Inflammatory macrophage treated with lipopolysaccharide for 4 hours (primary cell): Measurements from ENCODE around the gene GK.
A peak's percentile ranks its signal among the peaks of the same experiment; 100 is the strongest.

ENCODE experiments used
- DNase-seq: peaks from one replicate; pipeline ENCODE4 v3.0.0-alpha.2; 2020

GK gene

DNA sequence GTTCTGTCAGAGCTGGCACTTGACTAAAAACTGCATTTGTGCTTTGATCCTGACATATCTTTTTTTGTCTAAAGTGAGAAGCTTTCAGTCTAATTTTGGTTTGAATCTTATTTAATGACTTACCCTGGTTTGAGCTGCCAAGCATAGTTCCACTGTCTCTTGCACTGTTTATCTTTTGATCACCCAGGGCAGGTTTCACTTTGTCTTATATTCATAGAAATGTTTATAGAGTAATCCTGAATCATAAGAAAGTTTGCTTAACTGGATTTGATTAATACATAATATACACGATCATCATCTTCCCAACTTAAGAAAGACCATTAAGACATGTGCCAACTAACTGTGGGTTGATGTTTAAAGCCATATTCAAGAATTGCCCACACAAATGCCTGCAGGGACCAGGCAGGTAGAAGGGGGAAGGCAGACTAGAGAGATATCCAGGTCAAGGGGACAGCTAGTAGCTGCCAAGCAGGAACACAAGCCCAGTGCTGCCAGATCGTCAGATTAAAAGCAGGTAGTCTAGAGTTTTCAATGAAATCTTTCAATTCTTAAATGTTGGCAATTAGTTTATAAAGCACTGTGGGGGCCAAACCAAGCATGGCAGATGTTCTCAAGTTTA is 1.9 kb downstream of the GK start:
- DNase-seq, result peak; percentile 38

DNA sequence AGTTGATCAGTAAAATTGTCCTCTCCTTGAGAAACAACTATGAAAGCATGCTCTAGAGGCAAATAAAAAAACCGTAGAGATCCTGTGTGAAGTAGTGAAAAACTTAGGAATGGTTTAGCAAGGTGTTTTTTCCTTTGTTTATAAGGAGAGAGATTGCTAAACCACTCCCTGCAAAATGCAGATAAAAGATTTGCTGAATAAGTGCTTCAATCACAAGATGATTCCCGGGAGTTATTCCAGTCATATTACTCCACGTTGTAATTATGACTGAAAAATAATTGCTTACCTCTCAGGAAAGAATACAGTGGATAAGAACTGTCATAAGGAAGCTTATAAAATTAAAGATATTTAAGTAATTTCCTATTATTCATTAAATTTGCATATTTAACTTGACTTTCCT is 2.8 kb downstream of the GK start:
- no peak for DNase-seq

DNA sequence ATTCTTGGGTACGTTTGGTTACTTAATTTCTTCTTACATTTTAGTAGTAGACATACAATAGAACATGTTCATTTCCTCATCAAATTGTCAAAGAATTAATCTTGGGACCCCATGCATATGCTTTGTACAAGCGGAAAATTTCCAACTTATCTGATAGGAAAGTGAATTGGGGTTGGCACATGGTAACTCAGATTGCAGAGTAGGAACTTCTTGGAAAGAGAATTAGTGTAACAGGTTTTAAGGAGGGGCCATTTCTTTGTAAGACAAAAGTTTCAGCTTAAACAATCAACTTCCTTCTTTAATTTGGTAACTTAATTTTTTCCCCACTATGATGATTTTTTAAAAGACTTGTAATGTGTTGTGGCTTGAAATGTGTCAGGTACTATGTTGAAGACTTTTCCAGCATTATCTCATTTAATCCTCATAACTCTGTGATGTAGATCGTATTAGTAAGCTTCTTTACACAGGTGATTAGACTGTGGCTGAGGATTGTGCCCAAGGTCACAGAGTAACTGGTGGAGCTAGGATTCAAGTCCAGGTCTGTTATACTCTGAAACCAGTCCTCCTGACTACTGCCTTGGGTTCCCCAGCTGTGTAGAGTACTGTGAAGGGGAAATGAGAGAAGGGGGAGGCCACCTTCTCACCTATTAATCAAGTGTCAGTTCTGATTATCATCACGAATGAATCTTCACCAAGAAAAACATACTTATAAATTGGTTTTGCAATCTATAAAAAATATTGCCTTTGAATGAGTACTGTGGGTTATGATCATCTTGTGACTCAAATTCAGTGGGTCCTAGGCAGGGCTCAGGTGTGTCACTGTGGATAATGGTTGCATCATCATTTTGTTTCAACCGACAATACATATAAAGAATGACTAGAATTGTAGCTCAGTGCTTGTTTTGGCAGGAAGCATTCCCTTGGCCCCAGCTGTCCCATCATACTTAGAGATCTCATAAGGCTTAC is 4.3 kb downstream of the GK start:
- peak; percentile 54 for DNase-seq

DNA sequence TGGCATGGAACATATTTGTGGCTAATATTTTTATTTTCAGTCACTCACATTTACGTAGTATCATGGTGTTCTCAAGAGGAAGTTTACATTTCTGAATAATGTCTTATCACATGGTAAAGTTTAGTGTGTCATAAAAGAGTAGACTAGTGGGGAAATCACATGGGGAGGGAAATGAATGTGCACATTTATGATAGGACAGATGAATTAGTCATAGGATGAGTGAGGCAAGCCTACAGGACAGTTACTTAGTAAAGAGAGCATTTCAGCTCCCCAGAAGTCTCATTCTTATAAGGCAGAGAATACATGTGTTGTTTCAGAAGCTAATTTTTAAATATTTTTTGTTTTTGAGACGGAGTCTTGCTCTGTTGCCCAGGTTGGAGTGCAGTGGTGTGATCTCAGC is 6.2 kb downstream of the GK start:
- DNase-seq, result peak; percentile 90

DNA sequence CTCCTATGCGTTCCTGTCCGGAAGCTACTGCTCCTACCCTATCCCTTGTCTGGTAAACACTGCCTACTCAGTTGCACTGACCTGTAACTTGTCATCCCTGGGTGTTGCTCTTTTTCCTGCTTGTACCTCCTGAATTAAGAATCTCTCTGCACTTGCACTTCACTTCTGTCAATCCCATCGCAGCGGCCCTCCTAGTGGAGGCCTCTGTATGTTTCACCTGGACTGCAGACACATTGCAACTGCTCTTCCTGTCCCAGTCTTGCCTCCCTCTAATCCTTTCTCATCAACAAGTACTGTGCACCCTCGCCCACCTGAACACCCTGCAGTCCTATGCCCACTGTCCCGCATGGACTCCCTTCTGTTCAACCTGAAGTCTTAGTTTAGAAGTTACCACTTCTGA is 8.0 kb downstream of the GK start:
- no peak for DNase-seq

DNA sequence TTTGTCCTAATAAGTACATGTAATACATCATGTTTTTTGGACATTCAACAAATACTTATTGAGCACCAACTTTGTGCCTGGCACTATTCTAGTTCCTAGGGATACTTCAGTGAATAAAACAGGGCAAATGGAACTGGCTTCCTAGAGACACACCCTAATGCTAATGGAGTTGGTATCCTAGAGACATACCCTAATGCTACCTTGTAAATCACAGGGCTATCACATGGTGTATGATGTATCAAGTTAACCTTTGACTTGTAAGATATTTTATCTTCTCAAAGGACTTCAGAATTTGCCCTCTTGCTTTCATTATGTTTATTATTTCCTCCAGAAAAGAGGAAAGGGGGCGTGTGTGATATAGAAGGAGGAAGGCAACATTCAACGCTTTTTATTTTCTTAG is 10.1 kb downstream of the GK start:
- no peak for DNase-seq

DNA sequence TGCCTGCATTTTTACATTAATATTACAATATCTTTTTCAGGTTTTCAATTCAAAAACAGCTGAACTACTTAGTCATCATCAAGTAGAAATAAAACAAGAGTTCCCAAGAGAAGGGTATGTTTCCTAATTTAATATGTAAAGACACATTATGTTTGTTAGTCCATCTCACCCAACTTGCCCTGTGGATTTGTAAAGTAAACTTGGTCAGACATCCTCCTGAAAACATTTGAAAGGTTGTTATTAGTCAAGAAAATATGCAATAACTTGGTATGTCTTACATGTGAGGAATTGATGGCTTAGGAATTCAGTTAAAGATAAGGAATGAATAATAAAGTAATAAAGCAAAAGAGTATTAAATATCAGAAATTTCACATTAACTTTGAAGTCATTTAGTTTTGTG is 12.2 kb downstream of the GK start:
- DNase-seq, result no peak

DNA sequence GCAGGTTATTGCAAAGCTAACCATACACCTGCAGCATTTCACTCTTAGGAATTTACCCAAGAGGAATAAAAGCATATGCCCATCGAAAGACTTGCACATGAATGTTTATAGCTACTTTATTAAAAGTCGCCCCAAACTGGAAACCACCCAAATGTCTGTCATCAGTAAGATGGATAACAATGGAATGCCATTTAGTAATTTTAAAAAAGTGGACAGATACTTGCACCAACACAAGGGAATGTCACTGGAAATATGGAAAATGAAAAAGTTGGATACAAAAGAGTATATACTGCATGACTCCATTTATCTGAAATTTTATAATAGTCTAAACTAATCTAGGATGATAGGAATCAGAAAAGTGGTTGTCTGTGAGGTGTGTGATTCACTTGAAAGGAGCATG is 12.9 kb downstream of the GK start:
- no peak for DNase-seq

DNA sequence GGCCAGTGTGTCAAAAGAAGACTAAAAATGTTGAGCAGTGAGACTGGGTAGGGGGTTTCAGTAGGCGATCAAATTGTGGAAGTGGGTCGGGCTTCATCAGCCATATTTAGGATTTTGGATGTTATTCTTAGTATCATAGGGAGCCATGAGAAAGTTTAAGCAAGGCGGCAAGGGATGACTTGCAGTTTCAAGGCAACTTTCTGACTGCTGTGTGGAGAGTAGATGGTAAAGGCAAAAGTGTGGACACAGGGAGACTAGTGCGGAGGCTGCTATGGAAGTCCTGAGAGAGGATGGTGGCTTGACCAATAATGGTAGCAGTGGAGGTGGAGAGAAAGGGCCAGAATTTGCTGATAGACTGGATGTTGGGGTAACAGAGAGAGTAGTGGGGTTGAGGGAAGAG is 15.4 kb downstream of the GK start:
- no peak for DNase-seq

DNA sequence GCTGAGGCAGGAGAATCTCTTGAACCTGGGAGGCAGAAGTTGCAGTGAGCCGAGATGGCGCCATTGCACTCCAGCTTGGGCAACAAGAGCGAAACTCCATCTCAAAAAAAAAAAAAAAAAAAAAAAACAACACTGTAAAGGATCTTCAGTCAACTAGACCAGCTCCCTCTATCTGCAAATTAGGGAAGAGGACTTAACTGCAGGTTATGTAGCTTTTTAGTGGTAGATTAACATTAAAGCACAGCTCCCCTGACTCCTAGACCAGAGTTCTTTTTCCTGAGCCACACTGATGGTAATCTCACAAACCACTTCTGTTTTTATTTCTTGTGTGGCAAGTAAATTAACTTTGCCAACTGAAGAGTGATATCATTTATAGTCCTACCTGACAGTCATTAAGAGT is 18.0 kb downstream of the GK start:
- DNase-seq, result peak; percentile 42

DNA sequence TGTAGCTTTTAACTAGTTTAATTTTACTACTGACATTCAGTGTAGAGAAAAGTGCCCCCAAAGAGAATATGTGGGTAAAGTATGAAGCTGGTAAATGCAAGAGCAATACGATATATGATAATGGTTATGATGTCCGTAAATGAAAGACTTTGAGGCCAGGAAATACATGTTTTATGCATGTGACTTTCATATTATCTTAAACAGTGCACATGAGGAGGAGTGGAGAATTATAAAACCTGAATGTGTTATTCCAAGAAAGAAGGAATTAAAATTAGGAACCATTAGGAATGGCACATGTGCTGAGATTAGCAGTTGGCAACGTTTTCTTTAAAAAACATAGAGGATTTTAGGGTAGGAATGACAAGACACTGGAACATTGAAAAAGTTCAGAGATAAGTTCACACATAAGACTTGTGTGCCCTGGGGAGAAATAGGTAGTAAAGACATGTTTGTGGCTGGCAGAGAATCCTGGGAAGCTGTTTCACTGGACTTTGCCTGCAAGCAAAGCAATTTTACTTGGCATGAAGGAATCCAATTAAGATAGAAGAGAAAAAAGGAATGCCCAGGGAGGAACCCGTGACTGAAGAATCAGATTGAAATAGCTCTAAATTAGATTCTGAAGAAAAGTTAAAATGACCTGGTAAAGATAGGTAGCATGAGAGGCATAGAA is 20.0 kb downstream of the GK start:
- DNase-seq, result no peak

DNA sequence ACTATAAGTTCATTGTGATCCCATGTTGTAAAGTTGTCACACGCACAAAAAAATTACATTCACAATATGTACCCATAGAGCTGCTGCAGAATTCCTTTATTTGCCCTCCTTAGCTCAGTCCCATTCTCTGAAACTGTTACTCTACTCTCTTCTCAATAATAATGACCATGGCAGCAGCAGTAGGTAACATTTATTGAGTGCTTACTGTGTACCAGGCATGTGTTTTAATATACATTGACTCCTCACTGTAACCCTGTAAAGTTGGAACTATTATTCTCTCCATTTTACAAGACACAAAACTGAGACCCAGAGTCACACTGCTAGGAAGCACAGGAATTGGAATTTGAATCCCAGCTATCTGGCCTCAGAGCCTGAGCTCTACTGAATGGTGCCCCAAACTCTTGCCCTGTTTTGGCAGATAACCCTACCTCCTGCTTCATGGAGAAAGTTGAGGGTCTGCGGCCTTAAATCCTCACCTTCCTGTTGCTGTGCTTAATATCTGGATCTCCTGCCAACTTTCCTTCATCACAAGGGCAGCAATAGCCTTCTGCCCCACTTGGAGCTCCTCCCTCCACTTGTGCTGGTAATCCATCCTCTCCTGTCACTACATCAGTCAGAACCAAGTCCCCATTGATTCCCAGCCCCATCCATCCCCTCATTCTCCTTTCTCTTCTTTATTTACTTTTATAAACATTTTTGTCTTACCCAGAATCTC is 20.8 kb downstream of the GK start:
- no peak for DNase-seq

DNA sequence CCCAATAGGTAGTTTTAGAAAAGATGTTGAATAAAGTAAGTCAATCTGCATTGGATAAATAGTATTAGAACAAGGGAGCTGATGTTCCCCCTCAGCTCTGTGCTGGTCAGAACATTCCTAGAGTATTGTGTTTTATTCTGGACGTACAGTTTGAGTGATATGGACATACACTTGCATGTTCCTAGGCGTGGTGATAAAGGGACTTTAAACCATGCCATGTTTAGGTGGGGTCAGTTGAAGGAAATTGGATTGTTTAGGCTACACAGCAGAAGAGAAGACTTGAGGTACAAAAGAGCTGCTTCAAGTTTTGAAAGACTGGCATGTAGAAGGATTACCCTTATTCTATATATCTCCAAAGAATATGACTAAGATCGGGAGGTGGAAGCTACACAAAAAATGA is 21.6 kb downstream of the GK start:
- no peak for DNase-seq

DNA sequence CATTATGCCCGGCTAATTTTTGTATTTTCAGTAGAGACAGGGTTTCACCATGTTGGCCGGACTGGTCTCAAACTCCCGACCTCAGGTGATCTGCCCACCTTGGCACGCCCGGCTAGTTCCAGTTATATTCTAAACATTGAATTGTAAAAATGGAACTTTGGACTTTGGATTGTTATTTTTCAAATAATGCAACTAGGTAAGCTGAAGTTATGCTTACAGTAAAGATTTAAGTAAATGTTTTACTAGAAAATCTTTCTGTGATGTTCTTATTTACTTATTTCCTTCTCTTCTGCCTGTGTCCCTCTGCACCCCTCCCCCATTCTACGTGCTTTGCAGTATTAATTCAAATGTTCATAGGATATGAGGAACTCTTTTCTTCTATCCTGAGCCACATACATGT is 26.1 kb downstream of the GK start:
- no peak for DNase-seq

DNA sequence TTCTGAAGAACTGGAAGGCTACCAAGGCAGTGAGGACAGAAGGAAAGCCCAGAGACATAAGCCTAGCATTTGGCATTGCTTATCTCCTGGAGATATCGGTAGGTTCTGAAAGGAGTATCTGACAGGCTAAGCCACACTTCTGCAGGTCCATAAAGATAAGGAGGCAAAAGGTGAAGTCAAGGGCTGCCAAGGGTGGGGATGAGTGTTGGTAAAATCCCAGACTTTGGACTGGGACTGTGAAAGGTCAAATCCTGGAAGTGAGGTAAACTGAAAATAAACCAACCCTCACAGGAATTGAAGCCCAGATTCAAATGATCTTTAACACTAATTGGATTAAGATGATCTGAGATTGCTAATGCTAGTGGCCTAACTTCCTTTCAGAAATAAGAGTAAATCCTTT is 27.4 kb downstream of the GK start:
- DNase-seq, result no peak

DNA sequence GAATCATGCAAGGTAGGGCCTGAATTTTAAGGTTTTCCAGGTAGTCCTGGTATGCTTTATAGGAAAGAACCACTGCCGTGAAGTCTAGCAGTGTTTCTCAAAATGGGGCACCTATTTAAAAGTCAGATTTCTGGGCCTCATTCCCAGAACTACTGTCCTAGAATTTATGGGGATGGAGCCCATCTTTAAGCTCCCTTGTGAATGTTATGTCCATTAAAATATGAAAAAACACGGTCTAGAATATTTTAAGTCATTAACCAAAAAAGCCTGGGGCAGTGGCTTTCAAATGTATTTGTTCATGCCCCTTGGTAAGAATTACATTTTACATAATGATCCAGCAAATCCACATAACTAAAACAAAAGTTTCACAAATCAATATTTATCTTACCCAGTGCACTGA is 35.4 kb downstream of the GK start:
- DNase-seq, result no peak

DNA sequence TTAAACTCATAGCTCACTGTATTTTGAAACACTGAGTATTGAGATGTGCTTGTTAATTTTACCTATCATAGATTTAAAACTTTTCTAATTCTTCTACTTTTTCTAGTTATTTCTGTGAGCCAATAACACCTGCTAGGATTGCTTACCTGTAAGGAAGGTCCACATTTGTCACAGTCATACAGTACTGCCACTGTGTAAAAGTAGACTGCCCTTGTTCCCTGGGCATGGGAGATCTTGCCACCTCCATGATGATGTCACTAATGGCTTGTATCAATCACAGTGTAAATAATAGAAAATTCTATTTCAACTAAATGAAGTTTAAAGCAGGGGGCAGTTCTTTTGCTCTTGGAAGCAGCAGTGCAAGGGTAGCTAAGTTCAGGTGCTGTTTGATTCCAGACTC is 35.9 kb downstream of the GK start:
- DNase-seq, result no peak

DNA sequence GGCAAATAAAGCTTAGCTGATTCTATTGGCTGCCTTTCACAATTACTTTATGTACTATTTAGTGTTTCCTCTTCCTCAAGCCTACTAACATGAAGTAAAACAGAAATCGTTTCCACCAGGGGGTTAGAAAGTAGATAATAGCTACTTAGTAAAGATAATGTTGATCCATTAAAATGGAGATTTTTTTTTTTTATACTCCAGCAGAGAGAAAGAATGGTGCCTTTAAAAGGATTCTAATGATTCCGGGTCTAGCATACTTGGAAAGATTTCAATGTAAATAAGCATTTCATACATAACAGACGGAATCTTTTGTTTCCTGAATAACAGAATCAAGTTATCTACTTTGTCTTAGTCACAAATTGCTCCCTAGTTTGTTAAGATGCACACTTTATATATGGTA is 37.1 kb downstream of the GK start:
- DNase-seq, result no peak

DNA sequence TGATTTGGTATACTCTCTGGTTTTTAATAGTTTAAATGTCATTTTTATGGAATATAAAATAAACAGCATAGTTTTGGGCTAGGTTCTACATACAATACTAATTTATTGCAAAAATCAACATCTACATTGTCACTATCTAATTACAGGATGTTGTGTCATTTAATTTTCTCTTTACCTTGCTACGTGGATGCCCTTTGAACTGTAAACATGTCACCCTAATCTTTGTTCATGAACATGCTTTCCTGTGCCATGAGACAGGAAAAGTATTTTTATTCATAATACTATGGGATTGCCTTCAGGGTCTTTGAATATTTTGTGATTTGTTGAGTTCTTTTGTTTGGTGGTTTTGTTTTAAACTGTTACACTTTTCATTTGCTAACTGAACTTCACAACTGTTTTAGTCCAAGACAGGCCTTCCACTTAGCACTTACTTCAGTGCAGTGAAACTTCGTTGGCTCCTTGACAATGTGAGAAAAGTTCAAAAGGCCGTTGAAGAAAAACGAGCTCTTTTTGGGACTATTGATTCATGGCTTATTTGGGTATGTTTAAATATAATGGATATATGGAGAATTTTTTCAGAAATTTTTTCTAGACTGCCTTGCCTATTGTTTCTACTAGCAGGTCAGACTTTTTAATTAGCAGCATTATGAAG is 40.9 kb downstream of the GK start:
- DNase-seq, result no peak

DNA sequence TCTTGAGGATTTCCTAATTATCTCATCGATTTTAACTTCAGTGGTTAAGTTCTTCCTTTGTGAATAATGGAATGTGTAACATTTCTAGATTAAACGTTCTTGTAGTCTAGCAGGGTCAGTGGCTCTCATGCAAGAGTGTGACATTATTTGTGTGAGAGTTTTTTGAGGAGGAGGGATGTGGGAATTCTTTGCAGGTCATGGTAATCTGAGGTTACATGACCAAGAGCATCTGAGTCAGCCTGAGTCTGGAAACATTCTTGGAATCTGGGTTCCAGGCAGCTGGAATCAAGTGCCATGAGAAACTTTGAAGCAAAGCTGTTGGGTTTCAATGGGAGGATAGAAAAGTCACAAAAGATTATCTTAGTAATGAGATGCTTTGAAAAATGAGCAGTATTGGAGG is 49.5 kb downstream of the GK start:
- DNase-seq, result no peak

DNA sequence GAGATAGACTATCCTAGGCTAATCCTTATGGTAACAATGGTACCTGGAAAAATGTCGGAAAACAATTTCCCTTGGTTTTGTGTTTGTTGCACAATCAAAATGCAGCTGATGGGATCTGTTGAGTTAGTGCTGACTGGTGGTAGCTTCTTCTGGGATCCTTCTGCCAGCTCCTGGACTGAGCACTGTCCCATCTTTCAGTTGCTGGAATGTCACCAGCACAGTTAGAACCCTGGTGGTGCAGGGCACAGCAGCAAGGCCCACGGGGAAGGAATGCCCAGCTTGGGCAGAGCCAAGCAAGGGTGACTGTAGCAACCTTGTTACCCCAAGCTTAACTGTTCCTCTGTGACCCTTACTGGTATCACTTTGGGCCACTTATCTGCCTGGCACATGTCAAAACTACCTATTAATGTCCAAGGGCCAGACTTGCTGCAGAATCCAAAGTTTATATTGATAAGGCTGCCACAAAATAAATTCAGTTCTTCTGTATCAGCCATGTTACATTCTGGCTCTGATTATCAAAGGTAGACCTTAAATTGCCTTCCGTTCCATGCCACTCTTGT is 53.1 kb downstream of the GK start:
- DNase-seq, result no peak

DNA sequence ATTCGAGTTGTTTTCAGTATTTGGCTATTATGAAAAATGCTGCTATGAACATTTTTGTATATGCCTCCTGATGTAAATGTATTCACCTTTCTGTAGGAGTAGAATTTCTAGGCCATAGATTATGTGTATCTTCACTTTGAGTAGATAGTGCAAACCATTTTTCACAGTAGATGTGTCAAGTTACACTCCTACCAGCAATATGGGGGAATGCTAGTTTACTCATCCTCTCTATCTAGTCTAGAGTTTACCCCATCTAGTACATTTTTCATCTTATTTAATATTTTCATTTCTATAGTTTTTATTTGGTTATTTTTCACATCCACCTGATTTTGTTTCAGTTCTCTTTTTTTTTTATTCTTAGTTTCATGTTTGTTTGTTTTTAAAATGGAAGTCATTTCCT is 59.0 kb downstream of the GK start:
- DNase-seq, result no peak
